K562 (cell line): ENCODE measurements around the gene ADIPOR1. TPM values are rescaled to one million over a fixed set of nuclear protein-coding genes. Genes with fewer than 3 reads are reported as not detected.

Experiments
- ASH1L ChIP-seq: fragments of 450-650 bp; IDR thresholded peaks from 2 replicates; pipeline ENCODE4 v1.6.1; 2018; ENCODE audit warnings: borderline replicate concordance, mild to moderate bottlenecking, low read depth; ENCODE audit not compliant: partially characterized antibody
- ATF6 ChIP-seq: sonication (generic); formaldehyde crosslinking; IDR thresholded peaks from 2 replicates; pipeline ENCODE4 v1.4.0; 2020; ENCODE audit warnings: mild to moderate bottlenecking, missing genetic modification reagents
- CBX5 ChIP-seq: IDR thresholded peaks from 2 replicates; pipeline ENCODE4 v1.6.1; 2014; ENCODE audit warnings: low read depth, borderline replicate concordance
- EGR1 ChIP-seq: fragments of 450-650 bp; conservative IDR thresholded peaks from 2 replicates; pipeline ENCODE4 v1.6.1; 2017; ENCODE audit warnings: mild to moderate bottlenecking
- GABPA ChIP-seq: fragments of 200-800 bp; sonication (Bioruptor generic); conservative IDR thresholded peaks from 2 replicates; pipeline ENCODE4 v1.6.1; 2016; ENCODE audit warnings: low read depth, missing genetic modification characterization, missing compliant biosample characterization
- GMEB1 ChIP-seq: fragments of 250-450 bp; sonication (Bioruptor Pico); IDR thresholded peaks from 2 replicates; pipeline ENCODE4 v1.4.0; 2020; ENCODE audit warnings: mild to moderate bottlenecking
- HMGN3 ChIP-seq: IDR thresholded peaks from 2 replicates; pipeline ENCODE4 v1.6.1; 2011; ENCODE audit warnings: borderline replicate concordance, low read depth, mild to moderate bottlenecking, mixed read lengths, low read length; ENCODE audit not compliant: insufficient read length; ENCODE audit errors: extremely low read depth
- JUN ChIP-seq, 2 experiments: sonication (generic) in 1 of 2; formaldehyde crosslinking in 1 of 2; IDR thresholded peaks; 2 replicates each; pipeline versions ENCODE4 v1.6.1 to v1.8.0; 2012 to 2022; ENCODE audit warnings: borderline replicate concordance in 2 of 2, mild to moderate bottlenecking in 2 of 2, improper control_type of control experiment in 1 of 2, low read depth in 1 of 2, low read length in 1 of 2, missing genetic modification reagents in 1 of 2
- NCOA1 ChIP-seq: fragments of 450-650 bp; IDR thresholded peaks from 2 replicates; pipeline ENCODE4 v1.6.1; 2016; ENCODE audit warnings: low read depth
- NUFIP1 ChIP-seq: fragments of 450-650 bp; IDR thresholded peaks from 2 replicates; pipeline ENCODE4 v1.6.1; 2018; ENCODE audit not compliant: partially characterized antibody
- PHTF2 ChIP-seq: fragments of 250-450 bp; sonication (Bioruptor Pico); IDR thresholded peaks from 2 replicates; pipeline ENCODE4 v1.5.0; 2021; ENCODE audit warnings: mild to moderate bottlenecking
- RHOXF2B ChIP-seq: fragments of 250-450 bp; sonication (Bioruptor Pico); conservative IDR thresholded peaks from 2 replicates; pipeline ENCODE4 v1.5.1; 2021
- TBP ChIP-seq: optimal IDR thresholded peaks from 2 replicates; pipeline ENCODE3; 2011; ENCODE audit warnings: low read depth, low read length, improper control_type of control experiment
- USF2 ChIP-seq: sonication (generic); formaldehyde crosslinking; IDR thresholded peaks from 2 replicates; pipeline ENCODE4 v1.5.0; 2020; ENCODE audit warnings: missing genetic modification reagents
- ZBTB49 ChIP-seq: sonication (generic); formaldehyde crosslinking; IDR thresholded peaks from 2 replicates; pipeline ENCODE4 v1.8.0; 2022; ENCODE audit warnings: missing genetic modification reagents, mild to moderate bottlenecking, borderline replicate concordance
- ZFP36 ChIP-seq: fragments of 150-350 bp; IDR thresholded peaks from 2 replicates; pipeline ENCODE4 v1.6.1; 2018; ENCODE audit warnings: low read length, low read depth; ENCODE audit not compliant: partially characterized antibody
- ZNF655 ChIP-seq: fragments of 250-450 bp; sonication (Bioruptor Pico); IDR thresholded peaks from 2 replicates; pipeline ENCODE4 v1.5.0; 2021
- polyA plus RNA-seq, 8 experiments: library from polyadenylated mRNA; depleted of rRNA in 4 of 8; stranded (reverse) in 5 of 8; unstranded in 3 of 8; fragments of >200 nt; fragmentation: Nextera tagmentation in 2 of 8; fragmentation: Illumina TruSeq in 1 of 8; extraction: Ambion mirVana in 2 of 8; extraction: Trizol in 1 of 8; gene quantifications; 2 replicates each; pipeline versions ENCODE4 v1.2.1 to v1.2.3, GENCODE V29; 2011 to 2014; ENCODE audit warnings: inconsistent platforms in 1 of 8, missing spikeins in 1 of 8
- total RNA-seq, 7 experiments: library from RNA; depleted of rRNA in 6 of 7; stranded (reverse); fragments of >200 nt in 6 of 7; fragmentation: Illumina TruSeq in 2 of 7; extraction: Trizol in 2 of 7; gene quantifications; 2 replicates each; pipeline versions ENCODE4 v1.2.1 to v1.2.3, GENCODE V29; 2011 to 2021; ENCODE audit warnings: low replicate concordance in 1 of 7

Gene ADIPOR1
- total and polyA plus RNA-seq, 9 of the 15 experiments (the other 6 are each of a cell fraction or from before 2014, with no cell fraction given) = 29.0 to 217 (median 100) TPM

GRCh38 chr1:202958544-202959275 is 598 bp upstream of the ADIPOR1 start (continued):
- TF ChIP-seq HMGN3 (no peak), JUN (IDR thresholded peaks at IDR 0.05; ENCODE audit: borderline replicate concordance, low read depth, low read length) (no peak), JUN (CRISPR knock-in tag; IDR thresholded peaks at IDR 0.05; ENCODE audit: borderline replicate concordance) (no peak), NCOA1 (peak; percentile 47; the same call in 1 of the 2 replicates), ZFP36 (no peak), ZBTB49 (CRISPR knock-in tag) (no peak), TBP (no peak), GMEB1 (CRISPR knock-in tag) (no peak), RHOXF2B (CRISPR knock-in tag) (no peak), ZNF655 (CRISPR knock-in tag) (no peak), CBX5 (no peak), PHTF2 (no peak), EGR1 (no peak), GABPA (tag) (no peak), USF2 (no peak), NUFIP1 (no peak), ASH1L (no peak), ATF6 (CRISPR knock-in tag) (no peak)
